Activated naive CD4-positive, alpha-beta T cell (primary cell): Measurements from ENCODE around the gene CCDC120.

Experiments
- DNase-seq, 4 experiments: peaks; one replicate each; lab custom pipeline; 2025; lab: John Stamatoyannopoulos, UW

CCDC120 gene

GRCh38 chrX:49102190-49102589, 43.4 kb downstream of the CCDC120 start:
- no peak for DNase-seq

GRCh38 chrX:49103637-49104036, 44.8 kb downstream of the CCDC120 start:
- no peak for DNase-seq

- no peak for DNase-seq
Observed at GRCh38 chrX:49106296-49106695, 47.5 kb downstream of the CCDC120 start.

- no peak for DNase-seq
Observed at GRCh38 chrX:49106930-49107329, 48.1 kb downstream of the CCDC120 start.

- no peak for DNase-seq
Observed at GRCh38 chrX:49108641-49109040, 49.8 kb downstream of the CCDC120 start.

- DNase-seq, result no peak
Observed at GRCh38 chrX:49110417-49110816, 51.6 kb downstream of the CCDC120 start.

- no peak for DNase-seq
Observed at GRCh38 chrX:49111791-49112190, 53.0 kb downstream of the CCDC120 start.

- no peak for DNase-seq
Observed at GRCh38 chrX:49116076-49116475, 57.3 kb downstream of the CCDC120 start.

GRCh38 chrX:49116716-49117115, 57.9 kb downstream of the CCDC120 start:
- DNase-seq, result no peak

- DNase-seq, result no peak
Observed at GRCh38 chrX:49117581-49117980, 58.8 kb downstream of the CCDC120 start.
